ENCODE results near the gene AMPH.

GRCh38 chr7:38374507-38374906, 256.7 kb downstream of the AMPH start:
- peak; percentile 38 to 56 (median 38) for TF ChIP-seq CTCF (IDR thresholded peaks at IDR 0.05)
- TF ChIP-seq POLR2A (IDR thresholded peaks at IDR 0.05; ENCODE audit: low read depth): no peak
- no peak for TF ChIP-seq EP300 (IDR thresholded peaks at IDR 0.05)

All from esophagus muscularis mucosa (tissue), 4 donors.